ENCODE results near the gene SVBP. TPM values are rescaled to one million over a fixed set of nuclear protein-coding genes. Genes with fewer than 3 reads are reported as not detected.

SVBP gene
- total RNA-seq, 2 donors from 2014 or later = 10.2 to 20.9 TPM

GRCh38 chr1:42822800-42823392, 5.7 kb upstream of the SVBP start:
- no peak for DNase-seq (ENCODE audit: low spot score)
- ATAC-seq (ENCODE audit: insufficient number of reproducible peaks, low FRiP score, low read depth) = no peak
- TF ChIP-seq CTCF (IDR thresholded peaks at IDR 0.05) = no peak
- H3K4me1 ChIP-seq (ENCODE audit: control insufficient read depth in 1 of 2, low read depth in 2 of 2) = peaks cover 2 to 3% of the 10 kb centered on the region in 2 donors
- H3K9me3 ChIP-seq = no peaks in the 10 kb centered on the region
- no peaks in the 10 kb centered on the region for H3K27me3 ChIP-seq (replicated peaks; ENCODE audit: insufficient read depth)
- no peak overlapping the region for H3K4me3 ChIP-seq
- no peak overlapping the region for H3K27ac ChIP-seq
- H3K36me3 ChIP-seq = no peaks in the 10 kb centered on the region

GRCh38 chr1:42821690-42822089, 4.5 kb upstream of the SVBP start:
- DNase-seq (ENCODE audit: low spot score) (no peak), ATAC-seq (ENCODE audit: insufficient number of reproducible peaks, low FRiP score, low read depth) (no peak)
- H3K27me3 ChIP-seq (replicated peaks; ENCODE audit: insufficient read depth) = no peaks in the 10 kb centered on the region
- H3K4me3 ChIP-seq = no peak overlapping the region
- H3K36me3 ChIP-seq = no peaks in the 10 kb centered on the region
- H3K9me3 ChIP-seq = no peaks in the 10 kb centered on the region
- peaks cover 6 to 9% of the 10 kb centered on the region in 2 donors for H3K4me1 ChIP-seq (ENCODE audit: control insufficient read depth in 1 of 2, low read depth in 2 of 2)
- TF ChIP-seq CTCF (IDR thresholded peaks at IDR 0.05) = no peak
- no peak overlapping the region for H3K27ac ChIP-seq

GRCh38 chr1:42820813-42821212, 3.6 kb upstream of the SVBP start:
- Histone ChIP-seq H3K9me3 (no peaks in the 10 kb centered on the region), H3K4me3 (no peak overlapping the region), H3K4me1 (ENCODE audit: control insufficient read depth in 1 of 2, low read depth in 2 of 2) (peaks cover 7 to 16% of the 10 kb centered on the region in 2 donors), H3K36me3 (no peaks in the 10 kb centered on the region), H3K27me3 (replicated peaks; ENCODE audit: insufficient read depth) (no peaks in the 10 kb centered on the region), H3K27ac (no peak overlapping the region)
- ATAC-seq (ENCODE audit: insufficient number of reproducible peaks, low FRiP score, low read depth) (no peak), DNase-seq (ENCODE audit: low spot score) (no peak)
- TF ChIP-seq CTCF (IDR thresholded peaks at IDR 0.05) = no peak

- Histone ChIP-seq H3K27ac (no peak overlapping the region), H3K4me1 (ENCODE audit: control insufficient read depth in 1 of 2, low read depth in 2 of 2) (peaks cover 9 to 17% of the 10 kb centered on the region in 2 donors), H3K9me3 (no peaks in the 10 kb centered on the region), H3K36me3 (no peaks in the 10 kb centered on the region), H3K4me3 (peak overlapping the region; percentile 97), H3K27me3 (replicated peaks; ENCODE audit: insufficient read depth) (no peaks in the 10 kb centered on the region)
- DNase-seq (ENCODE audit: low spot score) (no peak), ATAC-seq (ENCODE audit: insufficient number of reproducible peaks, low FRiP score, low read depth) (no peak)
- TF ChIP-seq CTCF (IDR thresholded peaks at IDR 0.05) = no peak
Measured at GRCh38 chr1:42817976-42818375, 779 bp upstream of the SVBP start.

GRCh38 chr1:42817440-42817767, 207 bp upstream of the SVBP start:
- peak overlapping the region in 1 of 2 donors; percentile 99 for H3K27ac ChIP-seq

More at GRCh38 chr1:42817440-42817767, 207 bp upstream of the SVBP start:
- Histone ChIP-seq H3K9me3 (no peaks in the 10 kb centered on the region), H3K27me3 (replicated peaks; ENCODE audit: insufficient read depth) (no peaks in the 10 kb centered on the region), H3K36me3 (no peaks in the 10 kb centered on the region), H3K4me3 (peak overlapping the region; percentile 97), H3K4me1 (ENCODE audit: control insufficient read depth in 1 of 2, low read depth in 2 of 2) (peaks cover 9 to 17% of the 10 kb centered on the region in 2 donors)
- no peak for DNase-seq (ENCODE audit: low spot score)
- no peak for TF ChIP-seq CTCF (IDR thresholded peaks at IDR 0.05)
- no peak for ATAC-seq (ENCODE audit: insufficient number of reproducible peaks, low FRiP score, low read depth)

Data from thoracic aorta (tissue), 2 donors.